MM.1S (cell line): ENCODE results near the gene GSTM2.

ENCODE experiments used
- CTCF ChIP-seq: fragments of 300-600 bp; sonication (generic); IDR thresholded peaks from 2 replicates; pipeline ENCODE4 v1.5.1; 2016; ENCODE audit warnings: antibody characterized with exemption, low read length, mixed read lengths
- EZH2 ChIP-seq: fragments of 300-600 bp; sonication (generic); optimal IDR thresholded peaks from 2 replicates; pipeline ENCODE3; 2017; ENCODE audit warnings: low read depth, mild to moderate bottlenecking, antibody characterized with exemption, low read length, mixed read lengths
- EZH2phosphoT487 ChIP-seq: fragments of 300-600 bp; sonication (generic); IDR thresholded peaks from 2 replicates; pipeline ENCODE4 v1.6.1; 2018; ENCODE audit warnings: antibody characterized with exemption, low read length

GRCh38 chr1:109716570-109717090 lies 48.8 kb downstream of the GSTM2 start:
- TF ChIP-seq CTCF (no peak), EZH2 (no peak), EZH2phosphoT487 (no peak)
